ENCODE data around the gene CNPY3. TPM values are rescaled to one million over a fixed set of nuclear protein-coding genes. Genes with fewer than 3 reads are reported as not detected.

CNPY3 gene
- total and polyA plus RNA-seq, 2 of the 13 experiments (the other 11 are each of a cell fraction or from before 2014, with no cell fraction given), result 42.3 to 60.2 TPM

GRCh38 chr6:42979523-42980177, 50.4 kb downstream of the CNPY3 start (continued):
- TF ChIP-seq ZXDC (CRISPR knock-in tag; IDR thresholded peaks at IDR 0.05) (no peak), ZNF589 (CRISPR knock-in tag; conservative IDR thresholded peaks at IDR 0.05) (no peak), TBX2 (CRISPR knock-in tag; IDR thresholded peaks at IDR 0.05; ENCODE audit: borderline replicate concordance) (0 out of 2 replicates have a peak, but pooled peaks have one; percentile 13), ZSCAN12 (CRISPR knock-in tag; IDR thresholded peaks at IDR 0.05) (no peak), SNAPC2 (CRISPR knock-in tag; IDR thresholded peaks at IDR 0.05) (no peak), NR3C1 (CRISPR knock-in tag; IDR thresholded peaks at IDR 0.05) (no peak), HNF4A (CRISPR knock-in tag; IDR thresholded peaks at IDR 0.05) (no peak), PLRG1 (conservative IDR thresholded peaks at IDR 0.05) (no peak), ZNF572 (CRISPR knock-in tag; IDR thresholded peaks at IDR 0.05) (0 out of 2 replicates have a peak, but pooled peaks have one; percentile 51), RBAK (CRISPR knock-in tag; IDR thresholded peaks at IDR 0.05) (no peak), TBP (CRISPR knock-in tag; IDR thresholded peaks at IDR 0.05) (no peak), RFXANK (CRISPR knock-in tag; IDR thresholded peaks at IDR 0.05) (no peak), MAFG (CRISPR knock-in tag; IDR thresholded peaks at IDR 0.05) (no peak), HHEX (CRISPR knock-in tag; IDR thresholded peaks at IDR 0.05) (no peak), KAT8 (CRISPR knock-in tag; IDR thresholded peaks at IDR 0.05) (no peak; the same call in 1 of the 2 replicates), ZNF563 (CRISPR knock-in tag; IDR thresholded peaks at IDR 0.05) (no peak)
- TF ChIP-seq, protein P1, sequence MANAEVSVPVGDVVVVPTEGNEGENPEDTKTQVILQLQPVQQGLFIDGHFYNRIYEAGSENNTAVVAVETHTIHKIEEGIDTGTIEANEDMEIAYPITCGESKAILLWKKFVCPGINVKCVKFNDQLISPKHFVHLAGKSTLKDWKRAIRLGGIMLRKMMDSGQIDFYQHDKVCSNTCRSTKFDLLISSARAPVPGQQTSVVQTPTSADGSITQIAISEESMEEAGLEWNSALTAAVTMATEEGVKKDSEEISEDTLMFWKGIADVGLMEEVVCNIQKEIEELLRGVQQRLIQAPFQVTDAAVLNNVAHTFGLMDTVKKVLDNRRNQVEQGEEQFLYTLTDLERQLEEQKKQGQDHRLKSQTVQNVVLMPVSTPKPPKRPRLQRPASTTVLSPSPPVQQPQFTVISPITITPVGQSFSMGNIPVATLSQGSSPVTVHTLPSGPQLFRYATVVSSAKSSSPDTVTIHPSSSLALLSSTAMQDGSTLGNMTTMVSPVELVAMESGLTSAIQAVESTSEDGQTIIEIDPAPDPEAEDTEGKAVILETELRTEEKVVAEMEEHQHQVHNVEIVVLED (CRISPR knock-in tag; IDR thresholded peaks at IDR 0.05; ENCODE audit: borderline replicate concordance), result no peak; the same call in 1 of the 2 replicates
- TF ChIP-seq, protein P2, sequence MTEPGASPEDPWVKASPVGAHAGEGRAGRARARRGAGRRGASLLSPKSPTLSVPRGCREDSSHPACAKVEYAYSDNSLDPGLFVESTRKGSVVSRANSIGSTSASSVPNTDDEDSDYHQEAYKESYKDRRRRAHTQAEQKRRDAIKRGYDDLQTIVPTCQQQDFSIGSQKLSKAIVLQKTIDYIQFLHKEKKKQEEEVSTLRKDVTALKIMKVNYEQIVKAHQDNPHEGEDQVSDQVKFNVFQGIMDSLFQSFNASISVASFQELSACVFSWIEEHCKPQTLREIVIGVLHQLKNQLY (CRISPR knock-in tag; IDR thresholded peaks at IDR 0.05), result no peak
- TF ChIP-seq, protein P3, sequence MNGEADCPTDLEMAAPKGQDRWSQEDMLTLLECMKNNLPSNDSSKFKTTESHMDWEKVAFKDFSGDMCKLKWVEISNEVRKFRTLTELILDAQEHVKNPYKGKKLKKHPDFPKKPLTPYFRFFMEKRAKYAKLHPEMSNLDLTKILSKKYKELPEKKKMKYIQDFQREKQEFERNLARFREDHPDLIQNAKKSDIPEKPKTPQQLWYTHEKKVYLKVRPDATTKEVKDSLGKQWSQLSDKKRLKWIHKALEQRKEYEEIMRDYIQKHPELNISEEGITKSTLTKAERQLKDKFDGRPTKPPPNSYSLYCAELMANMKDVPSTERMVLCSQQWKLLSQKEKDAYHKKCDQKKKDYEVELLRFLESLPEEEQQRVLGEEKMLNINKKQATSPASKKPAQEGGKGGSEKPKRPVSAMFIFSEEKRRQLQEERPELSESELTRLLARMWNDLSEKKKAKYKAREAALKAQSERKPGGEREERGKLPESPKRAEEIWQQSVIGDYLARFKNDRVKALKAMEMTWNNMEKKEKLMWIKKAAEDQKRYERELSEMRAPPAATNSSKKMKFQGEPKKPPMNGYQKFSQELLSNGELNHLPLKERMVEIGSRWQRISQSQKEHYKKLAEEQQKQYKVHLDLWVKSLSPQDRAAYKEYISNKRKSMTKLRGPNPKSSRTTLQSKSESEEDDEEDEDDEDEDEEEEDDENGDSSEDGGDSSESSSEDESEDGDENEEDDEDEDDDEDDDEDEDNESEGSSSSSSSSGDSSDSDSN (CRISPR knock-in tag; IDR thresholded peaks at IDR 0.05), result no peak
- TF ChIP-seq, protein P4, sequence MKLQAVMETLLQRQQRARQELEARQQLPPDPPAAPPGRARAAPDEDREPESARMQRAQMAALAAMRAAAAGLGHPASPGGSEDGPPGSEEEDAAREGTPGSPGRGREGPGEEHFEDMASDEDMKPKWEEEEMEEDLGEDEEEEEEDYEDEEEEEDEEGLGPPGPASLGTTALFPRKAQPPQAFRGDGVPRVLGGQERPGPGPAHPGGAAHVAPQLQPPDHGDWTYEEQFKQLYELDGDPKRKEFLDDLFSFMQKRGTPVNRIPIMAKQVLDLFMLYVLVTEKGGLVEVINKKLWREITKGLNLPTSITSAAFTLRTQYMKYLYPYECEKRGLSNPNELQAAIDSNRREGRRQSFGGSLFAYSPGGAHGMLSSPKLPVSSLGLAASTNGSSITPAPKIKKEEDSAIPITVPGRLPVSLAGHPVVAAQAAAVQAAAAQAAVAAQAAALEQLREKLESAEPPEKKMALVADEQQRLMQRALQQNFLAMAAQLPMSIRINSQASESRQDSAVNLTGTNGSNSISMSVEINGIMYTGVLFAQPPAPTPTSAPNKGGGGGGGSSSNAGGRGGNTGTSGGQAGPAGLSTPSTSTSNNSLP (IDR thresholded peaks at IDR 0.05; ENCODE audit: low read depth, low read length), result peak; percentile 2; the same call in 1 of the 2 replicates
- TF ChIP-seq, protein P5, sequence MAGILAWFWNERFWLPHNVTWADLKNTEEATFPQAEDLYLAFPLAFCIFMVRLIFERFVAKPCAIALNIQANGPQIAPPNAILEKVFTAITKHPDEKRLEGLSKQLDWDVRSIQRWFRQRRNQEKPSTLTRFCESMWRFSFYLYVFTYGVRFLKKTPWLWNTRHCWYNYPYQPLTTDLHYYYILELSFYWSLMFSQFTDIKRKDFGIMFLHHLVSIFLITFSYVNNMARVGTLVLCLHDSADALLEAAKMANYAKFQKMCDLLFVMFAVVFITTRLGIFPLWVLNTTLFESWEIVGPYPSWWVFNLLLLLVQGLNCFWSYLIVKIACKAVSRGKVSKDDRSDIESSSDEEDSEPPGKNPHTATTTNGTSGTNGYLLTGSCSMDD (CRISPR knock-in tag; IDR thresholded peaks at IDR 0.05), result no peak
